GM19395 (cell line): Measurements from ENCODE around the gene CPLX1.
"Not testable (repeated sequence)": the region's sequence is repeated elsewhere in the genome, so short reads cannot be mapped to it uniquely, and the experiment has no call there.

Source experiments
- ATAC-seq: cut with Tn5 transposase; IDR thresholded peaks from one replicate; pipeline ENCODE4 v1.9.1; 2021; ENCODE audit warnings: mild to moderate bottlenecking, moderate library complexity; ENCODE audit not compliant: unreplicated experiment

CPLX1 gene

GRCh38 chr4:780716-781492 lies 45.0 kb downstream of the CPLX1 start:
- peak; percentile 9 for ATAC-seq

GRCh38 chr4:780255-780654 lies 45.7 kb downstream of the CPLX1 start:
- ATAC-seq: not testable (repeated sequence)

DNA sequence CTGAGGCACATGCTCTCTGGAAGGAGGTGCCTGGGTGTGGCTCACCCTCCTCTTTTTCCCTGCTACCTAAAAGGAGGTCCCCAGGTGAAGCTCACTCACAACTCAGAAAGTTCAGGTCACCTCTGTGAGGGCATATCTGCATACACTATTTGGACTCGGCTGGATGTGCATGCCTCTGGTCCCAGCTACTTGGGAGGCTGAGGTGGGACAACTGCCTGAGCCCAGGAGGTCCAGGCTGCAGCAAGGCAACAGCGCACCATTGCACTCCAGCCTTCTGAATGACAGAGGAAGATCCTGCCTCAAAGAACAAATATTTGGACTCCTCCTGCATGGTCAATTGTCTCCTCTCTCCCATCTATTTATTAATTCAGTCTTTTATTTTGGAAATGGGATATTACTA lies 46.4 kb downstream of the CPLX1 start:
- ATAC-seq: no peak

GRCh38 chr4:777520-778262 lies 48.2 kb downstream of the CPLX1 start:
- ATAC-seq: no peak

DNA sequence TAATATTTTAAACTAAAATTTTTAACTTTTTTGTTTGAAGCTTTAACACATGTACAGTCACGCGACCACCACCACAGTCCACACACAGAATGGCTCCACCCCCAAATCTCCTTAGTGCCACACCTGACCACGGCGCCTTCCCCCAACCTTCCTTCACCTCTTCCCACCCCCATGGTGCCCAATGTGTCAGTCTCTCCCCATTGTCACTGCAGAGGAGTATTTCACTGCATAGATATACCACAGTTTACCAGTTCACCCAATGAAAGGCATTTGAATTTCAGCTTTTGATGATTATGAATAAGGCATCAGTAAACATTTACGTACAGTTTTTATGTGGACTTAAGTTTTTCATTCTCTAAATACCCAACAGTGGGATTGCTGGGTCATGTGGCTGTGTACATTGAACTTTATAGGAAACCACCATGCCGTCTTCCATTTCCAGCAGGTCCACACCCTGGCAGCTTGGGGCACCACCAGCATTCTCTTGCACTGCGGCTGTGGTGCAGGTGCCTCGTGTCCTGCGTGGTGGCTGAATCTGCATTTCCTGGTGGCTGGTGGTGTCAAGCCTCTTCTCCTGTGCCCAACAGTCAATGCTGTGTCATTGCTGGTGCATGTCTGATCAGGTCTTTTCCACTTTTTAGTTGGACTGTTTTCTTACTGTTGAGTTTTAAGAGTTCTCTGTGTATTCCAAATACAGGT lies 49.0 kb downstream of the CPLX1 start:
- ATAC-seq: no peak

GRCh38 chr4:775485-775884 lies 50.4 kb downstream of the CPLX1 start:
- ATAC-seq: not testable (repeated sequence)

- not testable (repeated sequence) for ATAC-seq
These were observed 51.4 kb downstream of the CPLX1 start for GRCh38 chr4:774419-775092.

DNA sequence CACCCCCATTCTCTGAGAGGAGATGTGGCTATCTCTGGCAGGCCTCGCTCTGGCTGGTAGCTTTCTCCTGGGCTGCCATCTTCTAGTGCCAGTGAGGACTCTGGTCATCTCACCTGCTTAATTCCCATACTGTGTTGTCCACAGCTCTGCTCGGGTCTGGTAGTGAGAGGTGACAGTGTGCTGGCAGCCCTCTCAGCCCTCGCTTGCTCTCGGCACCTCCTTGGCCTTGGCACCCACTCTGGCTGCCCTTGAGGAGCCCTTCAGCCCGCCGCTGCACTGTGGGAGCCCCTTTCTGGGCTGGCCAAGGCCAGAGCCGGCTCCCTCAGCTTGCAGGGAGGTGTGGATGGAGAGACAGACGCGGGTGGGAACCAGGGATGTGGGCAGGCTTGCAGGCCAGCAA lies 52.7 kb downstream of the CPLX1 start:
- ATAC-seq: no peak

- ATAC-seq: no peak
These were observed 53.2 kb downstream of the CPLX1 start for GRCh38 chr4:772776-773175.

GRCh38 chr4:772118-772517 lies 53.8 kb downstream of the CPLX1 start:
- ATAC-seq: no peak

GRCh38 chr4:771464-771863 lies 54.5 kb downstream of the CPLX1 start:
- no peak for ATAC-seq

GRCh38 chr4:770022-770421 lies 55.9 kb downstream of the CPLX1 start:
- ATAC-seq: no peak

GRCh38 chr4:769511-769910 lies 56.4 kb downstream of the CPLX1 start:
- no peak for ATAC-seq

DNA sequence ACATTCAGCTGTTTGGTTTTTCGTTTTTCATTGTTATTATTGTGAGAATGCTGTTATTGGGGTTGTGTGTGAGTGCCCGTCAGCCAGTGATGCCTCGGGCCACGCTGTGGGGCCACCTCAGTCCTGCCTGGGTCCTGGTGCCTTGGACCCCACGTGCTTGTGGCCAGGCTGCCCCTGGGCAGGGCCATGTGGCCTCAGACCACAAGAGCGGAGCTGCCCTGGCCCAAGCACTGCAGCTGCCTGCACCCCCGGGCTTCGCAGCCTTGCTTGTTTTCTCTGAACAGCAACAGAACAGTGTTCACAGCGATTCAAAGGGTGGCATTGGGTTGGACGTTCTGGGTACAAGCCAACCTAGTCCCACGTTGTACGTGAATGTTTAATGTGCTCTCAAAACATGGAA lies 56.9 kb downstream of the CPLX1 start:
- no peak for ATAC-seq

GRCh38 chr4:768076-768475 lies 57.9 kb downstream of the CPLX1 start:
- no peak for ATAC-seq

GRCh38 chr4:766559-767283 lies 59.2 kb downstream of the CPLX1 start:
- no peak for ATAC-seq

- no peak for ATAC-seq
These were observed 59.8 kb downstream of the CPLX1 start for GRCh38 chr4:766152-766515.

- no peak for ATAC-seq
These were observed 61.3 kb downstream of the CPLX1 start for GRCh38 chr4:764405-765169.

DNA sequence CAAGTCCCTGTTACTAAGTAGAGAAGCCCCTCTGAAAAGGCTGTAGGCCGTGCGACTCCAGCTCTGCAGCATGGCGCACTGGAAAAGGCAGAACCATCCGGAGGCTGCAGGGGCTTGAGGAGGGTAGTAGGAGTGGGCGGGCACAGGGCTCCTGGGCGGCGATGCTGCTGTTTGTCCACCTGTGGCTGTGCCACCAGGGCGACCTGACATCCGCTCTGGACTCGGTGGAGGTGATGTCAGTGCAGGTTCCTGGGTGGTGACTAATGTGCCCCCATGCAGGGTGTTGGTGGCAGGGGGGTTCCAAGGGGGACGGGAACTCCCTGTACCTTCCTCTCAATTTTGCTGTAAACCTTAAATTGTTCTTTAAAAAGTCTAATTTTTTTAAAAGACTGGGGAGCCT lies 62.0 kb downstream of the CPLX1 start:
- no peak for ATAC-seq
